NCI-H1105 (cell line): ENCODE data around the gene LDHA.

Experiments
- DNase-seq: peaks from one replicate; lab custom pipeline; 2025; lab: John Stamatoyannopoulos, UW

Gene LDHA

GRCh38 chr11:18394275-18394927, at the start of gene LDHA:
LDHA (plus strand) TSS chr11:18394563; CDS start chr11:18396843, 2,280 bp downstream.
- peak; percentile 93 for DNase-seq

DNA sequence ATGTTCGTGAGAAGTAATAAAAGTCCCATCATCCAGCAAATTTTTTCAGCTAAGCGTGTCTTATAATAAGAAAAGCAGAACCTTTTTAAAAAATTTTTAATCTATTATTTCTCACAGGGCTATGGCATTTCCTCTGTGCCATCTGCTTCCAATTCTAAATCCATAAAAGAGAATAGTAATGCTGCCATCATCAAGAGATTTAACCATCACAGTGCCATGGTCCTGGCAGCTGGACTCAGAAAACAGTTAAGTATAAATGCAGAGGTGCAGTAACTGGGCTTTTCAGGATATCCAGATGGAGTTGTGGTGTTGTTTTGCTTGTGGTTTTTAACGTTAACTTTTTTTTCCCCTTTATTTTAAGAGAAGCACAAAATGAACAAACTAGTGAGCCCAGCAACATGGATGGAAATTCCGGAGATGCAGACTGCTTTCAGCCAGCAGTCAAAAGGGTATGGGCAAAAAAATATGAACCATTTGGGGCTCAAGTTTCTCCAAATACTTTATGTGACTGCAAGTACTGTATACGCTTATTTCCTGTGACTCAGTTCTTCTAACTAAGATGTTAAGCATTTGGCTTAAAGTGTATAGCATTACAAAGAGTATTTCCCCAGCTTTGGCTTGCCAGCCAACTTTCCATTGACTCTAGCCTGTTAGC, 46.8 kb upstream of the LDHA start:
- no peak for DNase-seq

DNA sequence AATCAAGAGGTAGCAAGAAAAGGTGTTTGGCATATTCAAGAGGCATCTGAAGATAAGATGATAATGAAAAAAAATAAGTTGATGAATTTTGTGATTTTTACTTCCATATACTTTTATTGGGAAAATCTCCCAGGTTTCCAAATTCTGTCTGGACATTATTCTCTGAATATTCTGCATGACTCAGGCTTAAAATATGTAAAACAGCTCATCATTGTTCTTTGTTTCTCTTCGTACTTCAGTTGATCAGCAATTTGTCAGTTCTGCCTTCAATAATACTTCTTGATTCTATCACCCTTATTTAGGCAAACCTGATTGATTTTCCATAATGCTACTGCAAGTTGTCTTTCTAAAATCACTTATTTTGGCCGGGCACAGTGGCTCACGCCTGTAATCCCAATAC, 41.8 kb upstream of the LDHA start:
- no peak for DNase-seq

- DNase-seq = no peak
These were observed 35.7 kb upstream of the LDHA start for GRCh38 chr11:18358646-18359045.

- no peak for DNase-seq
These were observed 33.2 kb upstream of the LDHA start for GRCh38 chr11:18361154-18361553.

DNA sequence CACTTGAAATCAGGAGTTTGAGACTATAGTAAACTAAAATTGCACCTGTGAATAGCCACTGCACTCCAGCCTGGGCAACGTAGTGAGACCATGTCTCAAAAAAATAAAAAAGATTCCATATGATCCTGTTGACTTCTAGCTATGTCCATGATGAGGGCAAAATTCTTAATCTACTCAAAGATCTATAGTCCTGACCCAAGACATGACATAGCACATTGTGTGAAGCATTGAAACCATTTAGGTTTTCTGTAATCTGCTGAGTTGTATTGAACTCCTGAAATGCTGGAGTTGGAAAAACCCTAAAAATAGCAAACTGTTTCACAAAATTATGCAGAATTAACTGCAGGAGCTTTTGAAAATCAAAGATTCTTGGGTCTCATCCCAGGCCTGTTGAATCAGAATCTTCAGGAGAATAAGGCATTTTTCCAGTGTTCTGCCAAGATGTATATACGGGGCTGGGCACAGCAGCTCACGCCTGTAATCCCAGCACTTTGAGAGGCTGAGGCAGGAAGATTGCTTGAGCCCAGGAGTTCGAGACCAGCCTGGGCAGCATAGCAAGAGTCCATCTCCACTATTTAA, 29.8 kb upstream of the LDHA start:
- DNase-seq = no peak

- DNase-seq = no peak
These were observed 28.6 kb upstream of the LDHA start for GRCh38 chr11:18365741-18366140.

GRCh38 chr11:18366286-18366685, 28.1 kb upstream of the LDHA start:
- no peak for DNase-seq

DNA sequence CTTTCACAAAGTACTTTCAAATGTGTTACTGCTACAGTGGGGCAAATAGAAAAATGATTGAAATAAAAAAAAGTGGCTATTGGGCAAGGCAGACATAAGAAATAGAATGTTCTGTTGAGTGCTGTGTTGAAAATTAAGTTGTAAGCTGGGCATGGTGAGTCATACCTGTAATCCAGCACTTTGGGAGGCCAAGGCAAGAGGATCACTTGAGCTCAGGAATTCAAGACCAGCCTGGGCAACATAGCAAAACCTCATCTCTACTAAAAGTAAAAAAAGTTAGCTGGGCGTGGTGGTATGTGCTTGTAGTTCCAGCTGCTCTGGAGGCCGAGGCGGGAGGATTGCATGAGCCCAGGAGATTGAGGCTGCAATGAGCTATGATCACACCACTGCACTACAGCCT, 26.9 kb upstream of the LDHA start:
- DNase-seq = no peak

- DNase-seq = no peak
These were observed 26.1 kb upstream of the LDHA start for GRCh38 chr11:18368221-18368620.

DNA sequence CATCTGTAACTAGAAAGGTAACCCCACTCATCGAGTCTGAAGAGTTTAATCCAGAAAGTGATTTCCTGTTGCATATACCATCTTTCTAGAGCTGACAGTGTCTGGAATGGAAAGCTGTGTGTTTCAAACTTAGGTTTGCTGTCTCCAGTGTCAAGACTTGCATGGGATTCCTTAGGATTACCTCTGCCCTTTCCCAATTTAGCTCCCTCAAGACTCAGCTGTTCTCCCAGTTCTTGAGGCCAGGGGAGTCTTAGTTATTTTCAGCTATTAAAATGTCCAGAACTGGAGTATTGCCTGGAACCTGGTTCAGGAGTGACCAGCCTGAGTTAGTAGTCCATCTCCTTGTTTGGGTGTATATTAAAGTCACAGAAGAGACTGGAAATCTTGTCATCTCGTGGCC, 25.0 kb upstream of the LDHA start:
- no peak for DNase-seq

GRCh38 chr11:18371279-18371678, 23.1 kb upstream of the LDHA start:
- no peak for DNase-seq

DNA sequence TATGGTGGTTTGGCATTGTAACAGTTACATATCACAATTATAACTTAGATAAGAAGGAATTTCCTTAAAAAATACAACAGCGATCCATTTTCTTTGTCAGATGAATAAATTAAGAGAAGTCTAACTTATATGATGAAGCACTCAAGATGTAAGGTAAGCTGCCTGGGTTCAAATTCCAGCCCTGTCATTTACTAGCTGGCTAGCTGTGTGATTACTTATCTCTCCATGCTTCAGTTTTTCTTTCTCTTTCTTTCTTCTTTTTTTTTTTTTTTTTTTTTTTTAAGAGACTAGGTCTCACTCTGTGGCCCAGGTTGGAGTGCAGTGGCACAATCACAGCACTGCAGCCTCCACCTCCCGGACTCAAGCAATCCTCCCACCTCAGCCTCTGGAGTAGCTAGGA, 22.2 kb upstream of the LDHA start:
- no peak for DNase-seq

DNA sequence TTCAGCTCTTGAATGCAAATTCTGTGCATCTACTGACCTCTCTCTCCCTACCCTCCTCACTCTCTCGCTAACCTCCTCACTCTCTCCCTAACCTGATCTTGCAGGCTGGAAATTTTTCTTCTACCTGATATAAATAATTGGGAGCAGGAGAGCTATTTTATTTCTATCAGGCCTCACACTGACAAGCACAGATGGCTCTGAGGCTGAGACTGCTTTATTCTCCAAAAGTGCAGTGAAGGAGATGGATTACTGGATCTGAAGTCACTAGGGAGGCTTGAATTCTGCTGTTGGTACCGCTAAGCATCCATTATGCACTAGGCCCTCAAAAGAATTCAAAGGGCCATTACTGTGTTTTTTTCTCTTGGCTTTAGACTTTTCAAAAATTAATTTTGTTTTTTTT, 19.4 kb upstream of the LDHA start:
- no peak for DNase-seq

- DNase-seq = no peak
These were observed 18.4 kb upstream of the LDHA start for GRCh38 chr11:18375941-18376340.

DNA sequence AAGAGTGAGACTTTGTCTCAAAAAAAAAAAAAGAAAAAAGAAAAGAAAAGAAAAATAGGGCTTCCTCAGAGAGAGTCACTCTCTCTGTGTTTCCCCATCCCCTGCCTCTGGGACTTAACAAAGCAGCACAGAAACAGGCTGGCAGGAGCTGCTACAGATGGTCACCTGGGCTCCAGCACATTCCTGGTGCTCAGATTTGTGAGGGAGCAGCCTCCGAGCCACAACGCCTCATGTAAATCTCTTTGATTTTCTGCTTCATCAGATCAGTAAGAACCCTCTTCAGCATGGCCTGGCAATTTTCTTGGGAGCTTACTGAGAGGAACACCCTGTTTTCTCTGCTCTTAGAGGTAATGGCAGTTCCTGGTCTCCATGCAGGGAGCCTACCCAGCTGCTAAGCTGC, 15.2 kb upstream of the LDHA start:
- DNase-seq = no peak

GRCh38 chr11:18383388-18384156, 10.8 kb upstream of the LDHA start:
- no peak for DNase-seq

GRCh38 chr11:18384157-18384641, 10.2 kb upstream of the LDHA start:
- DNase-seq = no peak

GRCh38 chr11:18390088-18390487, 4.3 kb upstream of the LDHA start:
- no peak for DNase-seq

DNA sequence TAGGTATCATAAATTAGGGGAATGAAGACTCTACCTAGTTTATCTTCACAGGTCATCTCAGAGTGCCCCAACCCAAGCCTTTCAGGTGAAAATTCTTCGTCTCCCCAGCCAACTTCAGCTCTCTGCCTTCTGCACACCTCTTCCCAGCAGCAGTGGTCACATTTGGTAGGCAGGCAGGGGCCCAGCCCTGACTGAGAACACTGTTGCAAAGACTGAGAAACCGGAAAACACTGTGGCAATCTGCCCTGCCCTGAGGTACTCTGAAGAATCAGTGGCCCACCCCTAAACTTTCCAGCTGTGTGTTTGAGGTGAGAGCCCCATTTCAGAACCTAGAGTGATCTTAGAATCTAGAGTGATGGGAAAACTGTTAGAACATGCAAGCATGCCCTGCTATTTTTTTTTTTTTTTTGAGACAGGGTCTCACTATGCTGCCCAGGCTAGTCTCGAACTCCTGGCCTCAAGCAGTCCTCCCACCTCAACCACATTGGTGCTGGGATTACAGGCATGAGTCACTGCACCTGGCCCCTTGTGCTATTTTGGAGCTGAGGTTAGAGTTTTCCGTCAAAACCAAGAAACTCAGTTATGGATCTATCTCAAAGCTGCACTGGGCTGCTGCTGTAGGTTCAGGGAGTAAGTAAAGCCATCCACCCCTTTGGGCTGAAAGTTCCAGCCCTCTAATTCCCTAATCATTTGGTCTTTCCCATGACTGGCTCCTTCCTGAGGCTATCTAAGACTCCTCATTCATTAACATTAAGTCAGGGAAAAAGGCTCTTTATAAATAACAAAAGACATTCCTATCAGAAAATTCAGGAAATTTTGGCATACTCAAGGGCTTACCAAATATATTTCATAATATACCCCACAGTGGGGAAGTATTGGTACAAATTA, 1.7 kb upstream of the LDHA start:
- DNase-seq = no peak

DNA sequence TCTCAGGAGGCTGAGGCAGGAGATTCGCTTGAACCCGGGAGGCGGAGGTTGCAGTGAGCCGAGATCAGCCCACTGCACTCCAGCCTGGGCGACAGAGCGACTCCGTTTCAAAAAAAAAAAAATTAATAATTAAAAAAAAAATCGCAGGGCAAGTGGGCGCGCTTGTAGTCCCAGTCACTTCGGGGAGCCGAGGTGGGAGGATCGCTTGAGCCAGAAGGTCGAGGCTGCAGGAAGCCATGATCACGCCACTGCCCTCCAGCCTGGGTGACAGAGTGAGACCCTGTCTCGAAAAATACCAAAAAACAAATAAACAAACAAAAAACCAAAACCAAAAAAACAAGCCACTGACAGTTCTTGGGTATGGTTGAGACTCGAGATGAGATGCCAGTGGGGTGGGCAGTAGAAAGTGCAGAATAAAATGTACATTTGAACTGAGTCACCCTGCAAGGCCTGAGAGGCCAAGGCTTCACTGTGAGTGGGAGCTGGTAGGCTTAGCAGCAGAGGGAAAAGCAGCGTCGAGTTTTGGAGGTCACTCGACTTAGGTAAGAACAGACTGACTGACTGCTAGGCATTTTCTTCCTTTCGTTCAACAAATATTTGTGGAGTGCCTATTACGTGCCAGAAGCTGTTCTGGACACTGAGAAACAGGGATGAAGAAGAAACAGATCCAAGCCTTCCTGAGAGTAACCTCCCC, 635 bp upstream of the LDHA start:
- no peak for DNase-seq
